MM.1S (cell line): ENCODE measurements around the gene ZNF598.

Source experiments
- CTCF ChIP-seq: fragments of 300-600 bp; sonication (generic); IDR thresholded peaks from 2 replicates; pipeline ENCODE4 v1.5.1; 2016; ENCODE audit warnings: antibody characterized with exemption, low read length, mixed read lengths
- EZH2 ChIP-seq: fragments of 300-600 bp; sonication (generic); optimal IDR thresholded peaks from 2 replicates; pipeline ENCODE3; 2017; ENCODE audit warnings: low read depth, mild to moderate bottlenecking, antibody characterized with exemption, low read length, mixed read lengths
- EZH2phosphoT487 ChIP-seq: fragments of 300-600 bp; sonication (generic); IDR thresholded peaks from 2 replicates; pipeline ENCODE4 v1.6.1; 2018; ENCODE audit warnings: antibody characterized with exemption, low read length

GRCh38 chr16:2001456-2002355 lies 7.9 kb downstream of the ZNF598 start:
- TF ChIP-seq CTCF (no peak), EZH2phosphoT487 (no peak), EZH2 (no peak)
